GM19023 (cell line): ENCODE results near the gene SLC2A3.
"Not testable (repeated sequence)": the region's sequence is repeated elsewhere in the genome, so short reads cannot be mapped to it uniquely, and the experiment has no call there.

Source experiments
- ATAC-seq: cut with Tn5 transposase; IDR thresholded peaks from one replicate; pipeline ENCODE4 v1.9.1; 2021; ENCODE audit warnings: mild to moderate bottlenecking, moderate library complexity; ENCODE audit not compliant: unreplicated experiment

SLC2A3 gene

GRCh38 chr12:7935590-7936581 lies at the start of gene SLC2A3:
Gene SLC2A3, minus strand, starts transcription at chr12:7936187. Its CDS starts 153 bp downstream, at chr12:7936034.
- ATAC-seq = no peak

- ATAC-seq = no peak
Measured at GRCh38 chr12:7984900-7985299, 48.9 kb upstream of the SLC2A3 start.

GRCh38 chr12:7983460-7983859 lies 47.5 kb upstream of the SLC2A3 start:
- not testable (repeated sequence) for ATAC-seq

- ATAC-seq = not testable (repeated sequence)
Measured at GRCh38 chr12:7983019-7983418, 47.0 kb upstream of the SLC2A3 start.

- ATAC-seq = not testable (repeated sequence)
Measured at GRCh38 chr12:7982332-7982735, 46.3 kb upstream of the SLC2A3 start.

GRCh38 chr12:7981446-7981845 lies 45.5 kb upstream of the SLC2A3 start:
- ATAC-seq = no peak

GRCh38 chr12:7977351-7978124 lies 41.6 kb upstream of the SLC2A3 start:
- ATAC-seq = not testable (repeated sequence)

GRCh38 chr12:7973457-7973825 lies 37.5 kb upstream of the SLC2A3 start:
- no peak for ATAC-seq

GRCh38 chr12:7972734-7973456 lies 36.9 kb upstream of the SLC2A3 start:
- ATAC-seq = no peak

- ATAC-seq = not testable (repeated sequence)
Measured at GRCh38 chr12:7972269-7972668, 36.3 kb upstream of the SLC2A3 start.

GRCh38 chr12:7971765-7972164 lies 35.8 kb upstream of the SLC2A3 start:
- not testable (repeated sequence) for ATAC-seq

- peak; percentile 95 for ATAC-seq
Measured at GRCh38 chr12:7970475-7971252, 34.7 kb upstream of the SLC2A3 start.

GRCh38 chr12:7966563-7966962 lies 30.6 kb upstream of the SLC2A3 start:
- ATAC-seq = no peak

- not testable (repeated sequence) for ATAC-seq
Measured at GRCh38 chr12:7964669-7965068, 28.7 kb upstream of the SLC2A3 start.

- ATAC-seq = no peak
Measured at GRCh38 chr12:7961395-7962178, 25.6 kb upstream of the SLC2A3 start.

GRCh38 chr12:7959701-7960121 lies 23.7 kb upstream of the SLC2A3 start:
- peak; percentile 42 for ATAC-seq

GRCh38 chr12:7959278-7959677 lies 23.3 kb upstream of the SLC2A3 start:
- no peak for ATAC-seq

- not testable (repeated sequence) for ATAC-seq
Measured at GRCh38 chr12:7954877-7955276, 18.9 kb upstream of the SLC2A3 start.

GRCh38 chr12:7954418-7954817 lies 18.4 kb upstream of the SLC2A3 start:
- ATAC-seq = not testable (repeated sequence)
